ENCODE measurements around the gene C2orf76. TPM values are rescaled to one million over a fixed set of nuclear protein-coding genes. Genes with fewer than 3 reads are reported as not detected.
A peak's percentile ranks its signal among the peaks of the same experiment; 100 is the strongest.

Gene C2orf76
- polyA plus RNA-seq, 1 donor from 2014 or later: 19.5 TPM

GRCh38 chr2:119337749-119338148 is 28.9 kb downstream of the C2orf76 start:
- Mint-ChIP-seq H3K27ac (no peak overlapping the region), H3K27me3 (no peaks in the 10 kb centered on the region), H3K4me1 (peaks cover 11 to 16% (median 15%) of the 10 kb centered on the region in 3 donors), H3K9me3 (peaks cover 0 to 2% (median 0%) of the 10 kb centered on the region in 3 donors), H3K4me3 (no peak overlapping the region), H3K36me3 (peaks cover 4% of the 10 kb centered on the region)

- H3K36me3 Mint-ChIP-seq: peaks cover 8% of the 10 kb centered on the region
- peaks cover 7 to 8% (median 8%) of the 10 kb centered on the region in 3 donors for H3K4me1 Mint-ChIP-seq
- no peak overlapping the region for H3K4me3 Mint-ChIP-seq
- peaks cover 0 to 2% (median 0%) of the 10 kb centered on the region in 3 donors for H3K9me3 Mint-ChIP-seq
- H3K27ac Mint-ChIP-seq: no peak overlapping the region
- no peaks in the 10 kb centered on the region for H3K27me3 Mint-ChIP-seq
Measured at GRCh38 chr2:119333833-119334232, 32.8 kb downstream of the C2orf76 start.

GRCh38 chr2:119333360-119333759 is 33.3 kb downstream of the C2orf76 start:
- Mint-ChIP-seq H3K4me3 (no peak overlapping the region), H3K9me3 (peaks cover 0 to 2% (median 0%) of the 10 kb centered on the region in 3 donors), H3K27me3 (no peaks in the 10 kb centered on the region), H3K27ac (no peak overlapping the region), H3K36me3 (peaks cover 8% of the 10 kb centered on the region), H3K4me1 (peaks cover 3 to 4% (median 3%) of the 10 kb centered on the region in 3 donors)

GRCh38 chr2:119332953-119333352 is 33.7 kb downstream of the C2orf76 start:
- Mint-ChIP-seq H3K4me1 (peaks cover 0 to under 1% (median 0%) of the 10 kb centered on the region in 3 donors), H3K36me3 (peaks cover 9% of the 10 kb centered on the region), H3K27me3 (no peaks in the 10 kb centered on the region), H3K4me3 (no peak overlapping the region), H3K9me3 (peaks cover 0 to 2% (median 0%) of the 10 kb centered on the region in 3 donors), H3K27ac (no peak overlapping the region)

GRCh38 chr2:119327431-119327830 is 39.2 kb downstream of the C2orf76 start:
- no peaks in the 10 kb centered on the region for H3K4me1 Mint-ChIP-seq
- no peak overlapping the region for H3K4me3 Mint-ChIP-seq
- H3K36me3 Mint-ChIP-seq: peaks cover 10% of the 10 kb centered on the region
- H3K27ac Mint-ChIP-seq: no peak overlapping the region
- H3K9me3 Mint-ChIP-seq: no peaks in the 10 kb centered on the region
- no peaks in the 10 kb centered on the region for H3K27me3 Mint-ChIP-seq

- Mint-ChIP-seq H3K27ac (no peak overlapping the region), H3K4me3 (no peak overlapping the region), H3K36me3 (peaks cover 10% of the 10 kb centered on the region), H3K27me3 (no peaks in the 10 kb centered on the region), H3K4me1 (no peaks in the 10 kb centered on the region), H3K9me3 (no peaks in the 10 kb centered on the region)
Measured at GRCh38 chr2:119326938-119327337, 39.7 kb downstream of the C2orf76 start.

GRCh38 chr2:119324685-119325270 is 41.9 kb downstream of the C2orf76 start:
- Mint-ChIP-seq H3K4me1 (no peaks in the 10 kb centered on the region), H3K9me3 (no peaks in the 10 kb centered on the region), H3K4me3 (no peak overlapping the region), H3K27ac (no peak overlapping the region), H3K36me3 (peaks cover 8% of the 10 kb centered on the region), H3K27me3 (no peaks in the 10 kb centered on the region)

- peaks cover 6% of the 10 kb centered on the region for H3K36me3 Mint-ChIP-seq
- no peaks in the 10 kb centered on the region for H3K9me3 Mint-ChIP-seq
- H3K4me3 Mint-ChIP-seq: no peak overlapping the region
- H3K4me1 Mint-ChIP-seq: no peaks in the 10 kb centered on the region
- H3K27me3 Mint-ChIP-seq: no peaks in the 10 kb centered on the region
- H3K27ac Mint-ChIP-seq: no peak overlapping the region
Measured at GRCh38 chr2:119323459-119323858, 43.2 kb downstream of the C2orf76 start.

GRCh38 chr2:119319593-119319992 is 47.0 kb downstream of the C2orf76 start:
- H3K9me3 Mint-ChIP-seq: no peaks in the 10 kb centered on the region
- H3K36me3 Mint-ChIP-seq: peaks cover 9% of the 10 kb centered on the region
- H3K4me3 Mint-ChIP-seq: no peak overlapping the region
- no peaks in the 10 kb centered on the region for H3K4me1 Mint-ChIP-seq
- no peaks in the 10 kb centered on the region for H3K27me3 Mint-ChIP-seq
- H3K27ac Mint-ChIP-seq: no peak overlapping the region

- Mint-ChIP-seq H3K4me3 (no peak overlapping the region), H3K27ac (no peak overlapping the region), H3K27me3 (no peaks in the 10 kb centered on the region), H3K4me1 (peaks cover 0 to 2% (median 0%) of the 10 kb centered on the region in 3 donors), H3K36me3 (peaks cover 4% of the 10 kb centered on the region), H3K9me3 (no peaks in the 10 kb centered on the region)
Measured at GRCh38 chr2:119317554-119317953, 49.1 kb downstream of the C2orf76 start.

GRCh38 chr2:119316066-119316465 is 50.6 kb downstream of the C2orf76 start:
- Mint-ChIP-seq H3K4me1 (peaks cover 2 to 6% (median 6%) of the 10 kb centered on the region in 3 donors), H3K4me3 (no peak overlapping the region), H3K36me3 (peaks cover 4% of the 10 kb centered on the region), H3K9me3 (no peaks in the 10 kb centered on the region), H3K27me3 (no peaks in the 10 kb centered on the region), H3K27ac (no peak overlapping the region)

- H3K36me3 Mint-ChIP-seq: peaks cover 4% of the 10 kb centered on the region
- H3K4me3 Mint-ChIP-seq: no peak overlapping the region
- no peaks in the 10 kb centered on the region for H3K9me3 Mint-ChIP-seq
- no peaks in the 10 kb centered on the region for H3K27me3 Mint-ChIP-seq
- H3K4me1 Mint-ChIP-seq: peaks cover 5 to 10% (median 10%) of the 10 kb centered on the region in 3 donors
- H3K27ac Mint-ChIP-seq: no peak overlapping the region
Measured at GRCh38 chr2:119315241-119315925, 51.3 kb downstream of the C2orf76 start.

GRCh38 chr2:119311831-119312230 is 54.8 kb downstream of the C2orf76 start:
- Mint-ChIP-seq H3K4me1 (peaks cover 5 to 10% (median 10%) of the 10 kb centered on the region in 3 donors), H3K27me3 (no peaks in the 10 kb centered on the region), H3K4me3 (peak overlapping the region in 1 of 4 donors; percentile 75), H3K36me3 (peaks cover 7% of the 10 kb centered on the region), H3K27ac (no peak overlapping the region), H3K9me3 (no peaks in the 10 kb centered on the region)

GRCh38 chr2:119311371-119311770 is 55.3 kb downstream of the C2orf76 start:
- H3K4me1 Mint-ChIP-seq: peaks cover 5 to 10% (median 10%) of the 10 kb centered on the region in 3 donors
- H3K4me3 Mint-ChIP-seq: peak overlapping the region in 1 of 4 donors; percentile 45
- no peak overlapping the region for H3K27ac Mint-ChIP-seq
- no peaks in the 10 kb centered on the region for H3K9me3 Mint-ChIP-seq
- peaks cover 6% of the 10 kb centered on the region for H3K36me3 Mint-ChIP-seq
- H3K27me3 Mint-ChIP-seq: no peaks in the 10 kb centered on the region

GRCh38 chr2:119308793-119309330 is 57.8 kb downstream of the C2orf76 start:
- Mint-ChIP-seq H3K27me3 (no peaks in the 10 kb centered on the region), H3K27ac (no peak overlapping the region), H3K4me3 (no peak overlapping the region), H3K4me1 (peaks cover 5 to 10% (median 10%) of the 10 kb centered on the region in 3 donors), H3K9me3 (no peaks in the 10 kb centered on the region), H3K36me3 (peaks cover 6% of the 10 kb centered on the region)

All from IgD-negative memory B cell (primary cell).